HG03066 (cell line): ENCODE data around the gene NTSR1.

Experiments used
- ATAC-seq: cut with Tn5 transposase; IDR thresholded peaks from one replicate; pipeline ENCODE4 v1.9.1; 2021; ENCODE audit warnings: low read depth; ENCODE audit not compliant: unreplicated experiment

The NTSR1 gene

GRCh38 chr20:62737271-62737811 is 28.7 kb downstream of the NTSR1 start:
- ATAC-seq, result no peak

- ATAC-seq, result no peak
Measured at GRCh38 chr20:62738025-62738881, 29.6 kb downstream of the NTSR1 start.

GRCh38 chr20:62739067-62739466 is 30.4 kb downstream of the NTSR1 start:
- ATAC-seq, result no peak

- ATAC-seq, result peak; percentile 33
Measured at GRCh38 chr20:62739581-62740285, 31.1 kb downstream of the NTSR1 start.

GRCh38 chr20:62740286-62741141 is 31.9 kb downstream of the NTSR1 start:
- ATAC-seq, result peak; percentile 79

GRCh38 chr20:62741191-62741691 is 32.6 kb downstream of the NTSR1 start:
- no peak for ATAC-seq

- ATAC-seq, result no peak
Measured at GRCh38 chr20:62741701-62742491, 33.3 kb downstream of the NTSR1 start.

- ATAC-seq, result no peak
Measured at GRCh38 chr20:62742550-62742949, 33.9 kb downstream of the NTSR1 start.

GRCh38 chr20:62742979-62743776 is 34.5 kb downstream of the NTSR1 start:
- ATAC-seq, result no peak

- no peak for ATAC-seq
Measured at GRCh38 chr20:62743777-62744317, 35.2 kb downstream of the NTSR1 start.

GRCh38 chr20:62744741-62745191 is 36.1 kb downstream of the NTSR1 start:
- ATAC-seq, result no peak

- ATAC-seq, result no peak
Measured at GRCh38 chr20:62745279-62745951, 36.8 kb downstream of the NTSR1 start.

GRCh38 chr20:62745952-62746288 is 37.3 kb downstream of the NTSR1 start:
- no peak for ATAC-seq

- ATAC-seq, result no peak
Measured at GRCh38 chr20:62748311-62748710, 39.7 kb downstream of the NTSR1 start.

GRCh38 chr20:62749851-62750445 is 41.3 kb downstream of the NTSR1 start:
- no peak for ATAC-seq

- no peak for ATAC-seq
Measured at GRCh38 chr20:62751551-62752150, 43.0 kb downstream of the NTSR1 start.

- ATAC-seq, result no peak
Measured at GRCh38 chr20:62752181-62752670, 43.6 kb downstream of the NTSR1 start.
